Neural progenitor cell (in vitro differentiated cells): ENCODE results near the gene MYRIP.

Source experiments
- EZH2 ChIP-seq: fragments of 200-600 bp; sonication (generic); IDR thresholded peaks from 2 replicates; pipeline ENCODE4 v1.6.1; 2017; ENCODE audit warnings: antibody characterized with exemption, mild to moderate bottlenecking, moderate library complexity
- EZH2phosphoT487 ChIP-seq: fragments of 200-600 bp; sonication (generic); IDR thresholded peaks from 2 replicates; pipeline ENCODE4 v1.6.1; 2017; ENCODE audit warnings: antibody characterized with exemption
- TF ChIP-seq, protein P1 (sequence below): fragments of 200-600 bp; sonication (generic); IDR thresholded peaks from 2 replicates; pipeline ENCODE4 v1.5.1; 2017; ENCODE audit warnings: antibody characterized with exemption, mild to moderate bottlenecking

DNA sequence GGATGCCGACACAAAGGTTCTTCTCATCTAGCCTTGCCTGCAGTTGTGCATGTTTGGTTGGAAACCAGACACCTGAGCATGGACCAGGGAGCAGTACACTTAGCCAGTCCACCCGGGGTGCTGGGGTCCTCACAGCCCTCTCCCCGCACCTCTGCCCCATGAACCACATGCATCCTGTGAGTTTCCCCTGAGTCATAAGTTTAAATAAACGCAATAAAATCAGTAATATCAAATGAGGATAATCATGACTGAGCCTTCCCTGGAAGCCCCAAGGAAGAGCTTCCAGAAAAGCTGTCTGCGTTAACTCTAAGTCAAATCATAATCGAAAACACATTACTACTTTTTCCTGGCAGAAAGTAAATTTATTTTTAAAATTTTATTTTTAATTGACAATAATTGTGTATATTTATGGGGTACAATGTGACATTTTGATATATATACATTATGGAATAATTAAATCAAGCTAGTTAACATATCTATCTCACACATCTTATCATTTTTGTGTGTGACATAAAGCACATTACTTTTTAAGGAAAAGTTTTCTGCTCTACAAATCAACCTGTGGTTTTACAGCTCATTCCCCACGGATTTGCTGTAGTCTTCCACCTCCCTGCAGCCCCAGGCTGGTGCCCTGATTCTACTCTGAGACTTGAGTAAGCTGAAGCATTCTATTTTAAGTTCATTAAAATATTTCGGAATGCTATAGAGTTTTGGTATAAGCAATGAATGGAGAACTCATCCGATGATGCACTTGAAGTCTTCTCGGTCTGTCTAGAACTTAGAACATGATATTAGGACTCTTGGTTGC, 334.1 kb downstream of the MYRIP start:
- TF ChIP-seq EZH2 = no peak
- TF ChIP-seq, protein P1, sequence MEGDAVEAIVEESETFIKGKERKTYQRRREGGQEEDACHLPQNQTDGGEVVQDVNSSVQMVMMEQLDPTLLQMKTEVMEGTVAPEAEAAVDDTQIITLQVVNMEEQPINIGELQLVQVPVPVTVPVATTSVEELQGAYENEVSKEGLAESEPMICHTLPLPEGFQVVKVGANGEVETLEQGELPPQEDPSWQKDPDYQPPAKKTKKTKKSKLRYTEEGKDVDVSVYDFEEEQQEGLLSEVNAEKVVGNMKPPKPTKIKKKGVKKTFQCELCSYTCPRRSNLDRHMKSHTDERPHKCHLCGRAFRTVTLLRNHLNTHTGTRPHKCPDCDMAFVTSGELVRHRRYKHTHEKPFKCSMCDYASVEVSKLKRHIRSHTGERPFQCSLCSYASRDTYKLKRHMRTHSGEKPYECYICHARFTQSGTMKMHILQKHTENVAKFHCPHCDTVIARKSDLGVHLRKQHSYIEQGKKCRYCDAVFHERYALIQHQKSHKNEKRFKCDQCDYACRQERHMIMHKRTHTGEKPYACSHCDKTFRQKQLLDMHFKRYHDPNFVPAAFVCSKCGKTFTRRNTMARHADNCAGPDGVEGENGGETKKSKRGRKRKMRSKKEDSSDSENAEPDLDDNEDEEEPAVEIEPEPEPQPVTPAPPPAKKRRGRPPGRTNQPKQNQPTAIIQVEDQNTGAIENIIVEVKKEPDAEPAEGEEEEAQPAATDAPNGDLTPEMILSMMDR = no peak
- TF ChIP-seq EZH2phosphoT487 = no peak
